Stimulated activated CD4-positive, alpha-beta T cell treated with anti-CD3 and anti-CD28 coated beads, Interleukin-1b, Interleukin-23, amount 100 ng/mL, for 48 hours (primary cell): ENCODE measurements around the gene ACTN1.
"Not testable (repeated sequence)": the region's sequence is repeated elsewhere in the genome, so short reads cannot be mapped to it uniquely, and the experiment has no call there.

ENCODE experiments used
- DNase-seq: peaks from one replicate; pipeline ENCODE4 v3.0.0-alpha.2; 2020

Gene ACTN1

GRCh38 chr14:68986225-68986624, 7.1 kb upstream of the ACTN1 start:
- no peak for DNase-seq

- no peak for DNase-seq
Observed at GRCh38 chr14:68984686-68985085, 5.6 kb upstream of the ACTN1 start.

GRCh38 chr14:68983191-68983590, 4.1 kb upstream of the ACTN1 start:
- DNase-seq: no peak

GRCh38 chr14:68982581-68982980, 3.5 kb upstream of the ACTN1 start:
- no peak for DNase-seq

DNA sequence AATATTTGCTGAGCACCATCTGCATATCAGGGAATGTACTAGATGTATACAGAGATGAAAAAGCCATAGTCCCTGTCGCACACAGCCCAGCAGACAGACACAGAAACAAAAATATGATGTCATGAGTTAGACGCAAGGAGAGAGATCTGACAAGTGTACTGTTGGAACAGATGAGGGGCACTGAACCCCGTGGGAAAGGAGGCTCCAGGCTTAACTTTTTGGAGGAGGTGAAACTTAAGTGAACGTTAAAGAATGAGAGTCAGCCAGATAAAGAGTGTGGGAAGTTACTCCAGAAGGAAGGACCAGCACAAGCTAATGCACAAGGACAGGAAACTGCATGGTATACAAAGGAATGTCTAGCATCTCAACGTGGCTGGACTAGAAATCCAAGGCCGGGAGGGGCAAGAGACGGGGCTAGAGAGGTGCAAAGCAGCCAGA, 2.5 kb upstream of the ACTN1 start:
- DNase-seq: no peak

DNA sequence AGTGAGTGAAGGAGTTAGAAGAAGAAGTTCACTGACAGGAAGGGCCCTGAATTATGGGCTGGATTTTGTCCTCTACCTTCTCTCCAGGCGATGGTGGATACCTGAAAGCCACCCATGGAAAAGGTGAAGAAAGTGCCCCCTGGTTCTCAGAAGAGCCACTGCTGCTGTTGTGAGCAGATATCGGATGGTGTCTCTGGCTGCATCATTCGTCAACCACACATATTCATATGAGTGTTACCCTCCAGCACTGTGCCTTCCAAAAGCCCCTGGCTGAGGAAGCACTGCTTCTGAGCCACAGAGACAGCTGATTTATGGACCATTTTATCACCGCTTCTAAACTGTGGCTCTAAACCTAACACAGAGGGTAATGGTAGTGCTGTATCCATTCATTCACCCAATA, 2.0 kb upstream of the ACTN1 start:
- DNase-seq: no peak

DNA sequence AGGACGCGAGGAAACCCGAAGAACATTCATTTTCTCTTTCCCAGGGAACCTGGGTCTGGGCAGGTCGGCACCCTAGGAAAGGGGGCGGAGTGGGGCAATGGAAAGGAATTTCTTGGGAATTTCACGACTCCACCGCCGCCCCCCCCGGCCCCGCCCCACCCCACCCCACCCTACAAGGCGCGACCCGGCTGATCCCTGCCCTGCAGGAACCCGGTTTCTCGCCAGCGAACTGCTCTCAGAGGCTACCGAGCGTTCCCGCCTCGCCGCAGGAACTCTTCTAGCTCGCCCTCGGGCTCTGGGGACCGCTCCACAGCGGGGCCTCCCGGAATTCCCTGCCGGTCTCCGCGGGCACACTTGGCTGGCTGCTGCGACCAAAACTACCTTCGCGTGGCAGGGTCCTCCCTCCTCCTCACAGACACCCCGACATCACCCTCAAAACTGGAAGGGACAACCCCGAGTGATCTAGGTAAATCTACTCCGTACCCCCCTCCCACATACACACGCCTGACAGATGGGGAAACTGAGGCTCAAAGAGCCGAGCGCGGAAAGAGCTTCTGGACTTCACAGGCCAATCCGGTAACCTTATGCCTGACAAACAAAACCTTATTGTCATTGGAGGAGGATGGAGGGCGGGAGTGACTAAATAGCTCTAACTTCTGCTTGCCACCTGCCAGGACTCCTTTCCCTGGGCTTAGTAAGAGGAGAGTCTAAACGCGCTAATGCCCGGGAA, 785 bp upstream of the ACTN1 start:
- DNase-seq: no peak

DNA sequence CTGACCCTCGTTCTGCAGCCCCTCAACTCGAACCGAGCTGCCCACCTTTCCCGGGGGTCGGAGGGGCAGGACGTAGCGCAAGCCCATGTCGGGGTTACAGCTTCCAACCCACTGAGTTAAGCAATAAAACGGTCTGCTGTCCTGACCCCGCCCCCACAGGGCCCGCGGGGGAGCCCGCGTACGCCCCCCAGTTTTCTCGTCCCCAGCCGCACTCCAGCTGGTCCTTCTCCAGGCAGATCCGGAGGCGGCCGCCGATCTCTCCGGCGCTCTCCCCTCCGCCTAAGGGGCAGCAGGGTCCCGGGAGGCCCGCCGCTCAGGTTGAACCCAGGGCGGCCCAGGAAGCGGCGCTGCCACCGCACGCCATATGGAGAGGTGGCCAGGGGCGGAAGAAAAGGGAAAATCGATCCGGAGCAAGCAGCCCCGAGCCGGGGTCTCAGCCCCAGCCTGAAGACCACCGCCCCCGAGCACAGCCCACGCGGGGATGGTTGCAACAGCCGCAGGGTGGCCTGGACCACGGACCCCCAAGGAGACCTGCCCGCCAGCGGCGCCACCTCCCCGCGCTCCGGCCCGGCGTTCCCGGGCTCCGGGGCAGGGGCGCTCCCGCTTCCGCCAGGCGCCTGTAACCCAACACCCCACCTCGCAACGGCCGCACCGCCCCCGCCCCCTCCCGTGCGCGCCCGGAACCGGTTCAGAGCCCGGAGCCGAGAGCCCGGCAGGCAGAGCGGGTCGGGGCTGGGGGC, 760 bp downstream of the ACTN1 start:
- DNase-seq: peak; percentile 30

DNA sequence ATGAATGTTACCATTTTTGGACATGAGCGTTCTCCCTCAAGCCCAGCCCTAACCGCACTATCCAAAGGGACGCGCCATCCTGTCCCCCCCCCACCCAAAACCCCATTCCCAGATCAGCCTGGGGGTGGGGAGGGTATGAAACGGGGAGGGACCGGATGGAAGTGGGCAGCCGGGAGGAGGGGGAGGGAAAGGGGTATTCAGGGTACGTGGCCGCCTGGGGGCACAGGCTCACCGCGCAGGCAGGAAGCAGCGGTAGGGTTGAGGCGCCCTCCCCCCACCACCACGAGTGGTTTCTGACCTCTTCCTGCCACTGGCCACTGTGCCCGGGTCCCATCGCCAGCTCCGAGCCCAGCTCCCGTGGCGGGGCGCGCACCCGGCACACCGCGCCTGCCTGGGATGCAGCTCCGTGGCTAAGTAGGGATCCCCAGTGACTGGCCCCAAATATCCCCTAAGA, 1.4 kb downstream of the ACTN1 start:
- peak; percentile 36 for DNase-seq

DNA sequence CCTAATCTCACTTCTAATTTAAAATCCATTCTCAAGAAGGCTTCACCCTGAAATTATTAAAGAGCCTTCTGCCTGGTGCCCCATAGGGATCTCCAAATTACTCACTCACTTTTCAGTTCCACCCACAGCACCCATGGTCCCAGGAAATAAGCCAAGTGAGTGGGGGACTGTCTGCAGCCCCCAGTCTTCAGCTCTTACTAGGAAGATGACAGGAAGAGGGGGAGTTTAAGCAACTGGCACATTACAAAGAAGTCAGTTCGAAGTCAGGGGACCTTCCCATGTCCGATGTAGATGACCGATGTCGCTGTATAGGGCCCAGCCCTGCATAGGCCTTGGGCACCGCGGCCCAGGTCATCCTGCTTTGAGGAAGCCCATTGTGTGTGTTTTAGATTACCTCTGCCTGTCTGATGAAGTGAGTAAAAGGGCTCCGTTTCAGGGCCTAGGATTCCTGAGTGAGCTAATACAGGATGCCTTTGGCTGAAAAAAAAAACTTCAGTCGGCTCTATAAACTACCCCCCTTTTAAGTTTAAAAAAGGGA, 1.9 kb downstream of the ACTN1 start:
- DNase-seq: no peak

- DNase-seq: no peak
Observed at GRCh38 chr14:68976160-68977067, 2.7 kb downstream of the ACTN1 start.

DNA sequence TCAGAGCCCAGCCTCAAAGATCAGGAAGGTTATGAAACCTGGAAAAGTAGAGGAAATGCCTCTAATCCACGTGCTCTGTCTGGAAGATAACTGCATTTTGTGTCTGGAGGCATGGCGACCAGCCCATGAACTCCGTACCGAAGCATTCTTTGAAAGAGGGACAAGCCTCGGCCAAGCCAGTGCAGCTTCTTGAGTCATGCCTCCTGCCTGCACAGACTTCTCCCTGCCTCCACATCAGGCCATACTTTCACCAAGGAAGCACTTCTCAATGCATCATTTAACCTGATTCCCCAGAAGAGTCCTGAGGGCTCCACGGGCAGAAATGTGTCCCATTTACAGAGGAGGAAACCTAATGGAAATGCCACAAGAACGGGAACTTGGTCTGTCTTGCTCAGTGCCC, 3.4 kb downstream of the ACTN1 start:
- DNase-seq: no peak

GRCh38 chr14:68974759-68975347, 4.2 kb downstream of the ACTN1 start:
- no peak for DNase-seq

DNA sequence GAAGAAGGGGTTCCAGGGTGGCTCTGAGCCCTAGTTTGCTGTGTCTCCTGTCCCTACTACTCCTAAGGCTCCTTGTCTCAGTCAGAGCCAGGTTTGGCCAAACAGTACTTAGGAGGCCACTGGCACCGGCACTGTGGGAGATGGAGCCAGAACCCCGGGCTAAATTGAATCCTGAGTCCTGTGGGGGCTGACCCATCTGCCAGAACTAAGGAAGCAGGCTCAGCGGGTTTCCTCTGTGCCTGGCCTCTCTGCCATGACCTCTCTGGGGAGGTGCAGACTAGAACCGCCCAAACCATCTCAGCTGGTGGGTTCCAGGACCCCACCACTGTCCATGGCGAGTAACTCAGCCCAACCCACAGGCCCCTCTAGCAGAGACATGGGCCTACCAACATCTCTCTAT, 5.5 kb downstream of the ACTN1 start:
- DNase-seq: no peak

DNA sequence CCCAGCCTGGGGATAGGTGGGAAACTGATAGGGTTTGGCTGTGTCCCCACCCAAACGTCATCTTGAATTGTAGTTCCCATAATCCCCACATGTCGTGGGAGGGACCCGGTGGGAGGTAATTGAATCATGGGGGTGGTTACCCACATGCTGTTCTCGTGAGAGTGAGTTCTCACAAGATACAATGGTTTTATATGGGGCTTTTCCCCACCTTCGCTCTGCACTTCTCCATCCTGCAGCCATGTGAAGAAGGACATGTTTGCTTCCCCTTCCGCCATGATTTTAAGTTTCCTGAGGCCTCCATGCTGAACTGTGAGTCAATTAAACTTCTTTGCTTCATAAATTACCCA, 5.9 kb downstream of the ACTN1 start:
- not testable (repeated sequence) for DNase-seq

DNA sequence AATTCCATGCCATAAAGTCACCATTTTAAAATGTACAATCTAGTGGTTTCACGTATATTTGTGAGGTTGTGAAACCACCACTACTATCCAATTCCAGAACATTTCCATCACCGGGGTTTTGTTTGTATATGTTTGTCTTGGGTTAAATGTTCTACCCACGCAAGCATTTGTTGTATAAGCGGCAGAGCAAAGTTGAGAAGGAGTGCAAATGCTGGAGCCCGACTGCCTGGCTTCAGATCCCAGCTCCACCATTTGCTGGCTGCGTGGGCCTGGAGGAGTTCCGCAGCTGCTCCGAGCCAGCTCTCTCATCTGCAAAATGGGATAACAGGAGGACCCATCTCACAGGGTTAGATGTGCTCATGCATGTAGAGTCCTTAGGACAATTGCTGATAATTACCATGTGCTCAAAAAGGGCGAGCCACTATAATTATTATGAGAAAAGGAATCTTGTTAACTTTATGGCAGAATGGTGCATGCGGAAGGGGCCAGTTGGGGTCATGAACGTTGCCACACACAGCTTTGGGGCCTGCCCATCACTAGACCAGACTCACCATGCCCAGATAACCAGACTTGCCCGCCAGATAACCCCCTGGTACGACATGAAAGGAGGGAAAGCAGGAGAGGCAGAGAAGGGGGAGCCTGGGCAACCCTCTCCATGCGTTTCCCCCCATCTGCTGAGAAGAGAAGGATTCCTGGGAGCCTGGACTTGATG, 6.4 kb downstream of the ACTN1 start:
- no peak for DNase-seq

GRCh38 chr14:68971411-68972035, 7.6 kb downstream of the ACTN1 start:
- no peak for DNase-seq

GRCh38 chr14:68970736-68971135, 8.4 kb downstream of the ACTN1 start:
- no peak for DNase-seq

DNA sequence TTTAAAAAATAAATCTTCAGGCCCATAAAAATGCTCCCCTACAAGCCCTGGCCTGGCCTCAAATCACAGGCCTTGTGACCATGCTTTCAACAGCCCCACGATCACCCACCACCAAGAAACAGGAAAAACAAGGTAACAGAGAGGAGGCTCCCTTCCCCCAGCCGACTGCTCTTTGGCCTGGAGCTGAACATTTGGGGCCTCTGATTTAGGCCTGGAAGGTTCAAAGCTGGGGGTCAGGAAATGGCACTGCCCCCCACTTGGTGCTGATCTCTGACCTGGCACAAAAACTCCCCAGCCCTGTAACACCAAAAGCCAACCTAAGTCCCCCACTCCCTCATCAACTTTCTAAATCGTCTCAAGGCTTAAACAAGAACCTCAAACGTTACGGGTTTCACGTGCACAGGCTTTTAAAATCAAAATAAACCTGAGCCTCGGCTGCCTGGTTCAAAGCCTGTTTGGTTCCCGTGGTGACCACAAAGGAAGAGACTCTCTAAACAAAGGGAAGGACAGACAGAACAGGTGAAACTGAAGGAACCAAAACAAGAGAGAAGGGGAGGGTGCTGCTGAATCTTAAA, 9.0 kb downstream of the ACTN1 start:
- DNase-seq: no peak

GRCh38 chr14:68969278-68970033, 9.6 kb downstream of the ACTN1 start:
- no peak for DNase-seq
